Measurements from ENCODE around the gene TRPV6. TPM values are rescaled to one million over a fixed set of nuclear protein-coding genes. Genes with fewer than 3 reads are reported as not detected.
A peak's percentile ranks its signal among the peaks of the same experiment; 100 is the strongest.

Gene TRPV6
- total RNA-seq, 1 donor from 2014 or later = not detected

GRCh38 chr7:142855756-142856564, 29.6 kb downstream of the TRPV6 start:
- Histone ChIP-seq H3K9ac (ENCODE audit: low read depth in 1 of 3, low read length in 3 of 3) (peak overlapping the region in 2 of 3 donors; percentile 60 to 71), H3K4me1 (ENCODE audit: control insufficient read depth in 3 of 3, insufficient read depth in 3 of 3, low read length in 3 of 3) (peaks cover 12 to 27% (median 20%) of the 10 kb centered on the region in 3 donors)

DNA sequence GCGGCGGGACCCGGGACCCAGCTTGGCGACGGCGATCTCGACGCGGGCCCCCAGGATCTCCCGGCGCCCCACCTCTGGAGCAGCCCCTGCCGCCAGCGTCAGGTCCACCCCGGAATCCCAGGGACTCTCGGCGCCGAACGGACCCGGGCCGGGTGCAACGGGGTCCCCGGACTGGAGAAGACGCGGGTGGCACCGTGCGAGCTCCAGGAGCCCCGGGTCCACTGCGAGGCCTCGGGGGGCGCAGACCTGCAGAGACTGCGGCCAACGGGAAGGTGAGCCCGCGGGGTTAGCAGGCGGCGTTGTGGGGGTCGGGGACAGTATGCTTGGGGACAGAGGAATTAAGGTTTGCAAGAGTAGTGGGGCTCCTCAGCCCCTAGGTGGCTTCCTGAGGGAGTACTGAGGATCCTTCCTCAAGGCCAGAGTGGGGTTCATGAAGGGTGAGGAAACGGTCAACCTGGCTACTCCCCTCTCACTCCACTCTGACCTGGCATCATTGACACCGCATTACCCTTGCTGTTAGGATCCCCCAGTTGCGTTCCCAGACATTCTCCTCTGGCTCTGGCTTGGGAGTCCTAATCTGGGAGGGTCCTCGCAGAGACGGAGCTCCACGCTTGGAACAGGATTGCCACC, 30.3 kb downstream of the TRPV6 start:
- H3K27me3 ChIP-seq (ENCODE audit: control insufficient read depth in 3 of 3, insufficient read depth in 3 of 3, low read length in 3 of 3) = peaks cover 0 to 2% (median 0%) of the 10 kb centered on the region in 3 donors
- no peaks in the 10 kb centered on the region for H3K9me3 ChIP-seq (ENCODE audit: control insufficient read depth in 3 of 3, low read length in 3 of 3)
- H3K4me1 ChIP-seq (ENCODE audit: control insufficient read depth in 3 of 3, insufficient read depth in 3 of 3, low read length in 3 of 3) = peaks cover 12 to 27% (median 20%) of the 10 kb centered on the region in 3 donors
- H3K9ac ChIP-seq (ENCODE audit: low read depth in 1 of 3, low read length in 3 of 3) = peak overlapping the region; percentile 30 to 71 (median 60)
- no peak overlapping the region for H3K27ac ChIP-seq (ENCODE audit: low read depth, low read length)
- H3K4me3 ChIP-seq (ENCODE audit: low read length in 3 of 3) = peak overlapping the region; percentile 65 to 92 (median 66)
- no peaks in the 10 kb centered on the region for H3K36me3 ChIP-seq (ENCODE audit: control insufficient read depth in 3 of 3, insufficient read depth in 3 of 3, low read length in 3 of 3)

More at GRCh38 chr7:142855756-142856564, 29.6 kb downstream of the TRPV6 start:
- H3K36me3 ChIP-seq (ENCODE audit: control insufficient read depth in 3 of 3, insufficient read depth in 3 of 3, low read length in 3 of 3) = no peaks in the 10 kb centered on the region
- H3K4me3 ChIP-seq (ENCODE audit: low read length in 3 of 3) = peak overlapping the region; percentile 65 to 92 (median 66)
- no peak overlapping the region for H3K27ac ChIP-seq (ENCODE audit: low read depth, low read length)
- H3K9me3 ChIP-seq (ENCODE audit: control insufficient read depth in 3 of 3, low read length in 3 of 3) = no peaks in the 10 kb centered on the region
- no peaks in the 10 kb centered on the region for H3K27me3 ChIP-seq (ENCODE audit: control insufficient read depth in 3 of 3, insufficient read depth in 3 of 3, low read length in 3 of 3)

DNA sequence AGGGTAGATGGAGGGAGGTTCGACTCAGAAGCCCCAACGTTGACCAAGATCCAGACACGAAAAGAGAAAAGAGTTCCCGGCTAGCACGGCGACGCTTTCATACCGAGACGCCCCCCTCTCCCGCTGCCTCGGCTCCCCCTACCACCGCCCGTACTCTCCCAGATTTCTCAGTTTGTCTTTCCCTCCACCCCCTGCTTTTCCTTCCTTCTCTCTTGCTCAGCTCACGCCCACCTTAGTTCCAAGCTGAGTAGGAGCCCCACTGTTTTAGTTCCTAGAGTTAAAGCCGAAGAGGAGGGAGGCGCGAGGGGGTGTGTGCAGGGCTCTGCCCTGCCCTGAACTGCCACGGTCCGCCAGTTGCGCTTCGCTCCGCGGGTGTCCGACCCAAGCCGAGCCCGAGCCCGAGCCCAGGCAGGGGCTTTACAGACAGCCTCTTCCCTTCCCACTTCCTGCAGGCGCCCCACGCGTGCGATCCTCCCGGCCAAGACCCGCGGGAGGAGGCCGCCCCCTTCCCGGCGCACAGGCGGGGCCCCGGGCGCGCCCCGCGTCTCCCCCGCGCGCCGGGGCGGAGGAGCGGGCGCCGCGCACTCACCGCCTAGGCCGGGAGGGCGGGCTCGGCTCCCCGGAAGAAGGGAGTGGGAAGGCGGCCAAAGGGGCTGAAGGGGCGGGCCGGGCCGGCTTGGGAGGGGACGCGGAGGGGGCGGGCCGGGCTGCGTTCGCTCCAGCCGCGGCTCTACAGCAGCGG, 31.0 kb downstream of the TRPV6 start, which contains the start of gene EPHB6:
Gene EPHB6 (plus strand): TSS at position 705 of the 742 bp plus-strand sequence. CDS start 8,152 bp downstream, outside the sequence.
- H3K9ac ChIP-seq (ENCODE audit: low read depth in 1 of 3, low read length in 3 of 3) = peak within 1 kb of the TSS; percentile 45 to 78 (median 75)
- H3K9me3 ChIP-seq (ENCODE audit: control insufficient read depth in 3 of 3, low read length in 3 of 3) = no peaks in the 10 kb centered on the region
- peak within 1 kb of the TSS; percentile 86 to 92 (median 87) for H3K4me3 ChIP-seq (ENCODE audit: low read length in 3 of 3)
- no peak within 1 kb of the TSS for H3K27ac ChIP-seq (ENCODE audit: low read depth, low read length)
- H3K4me1 ChIP-seq (ENCODE audit: control insufficient read depth in 3 of 3, insufficient read depth in 3 of 3, low read length in 3 of 3) = peaks cover 12 to 27% (median 20%) of the 10 kb centered on the region in 3 donors
- peaks cover 0 to 3% (median 0%) of the 10 kb centered on the region in 3 donors for H3K27me3 ChIP-seq (ENCODE audit: control insufficient read depth in 3 of 3, insufficient read depth in 3 of 3, low read length in 3 of 3)
- H3K36me3 ChIP-seq (ENCODE audit: control insufficient read depth in 3 of 3, insufficient read depth in 3 of 3, low read length in 3 of 3) = no peaks in the 10 kb centered on the region

- Histone ChIP-seq H3K36me3 (ENCODE audit: control insufficient read depth in 3 of 3, insufficient read depth in 3 of 3, low read length in 3 of 3) (no peaks in the 10 kb centered on the region), H3K27ac (ENCODE audit: low read depth, low read length) (no peak overlapping the region), H3K4me1 (ENCODE audit: control insufficient read depth in 3 of 3, insufficient read depth in 3 of 3, low read length in 3 of 3) (peaks cover 12 to 27% (median 20%) of the 10 kb centered on the region in 3 donors), H3K9me3 (ENCODE audit: control insufficient read depth in 3 of 3, low read length in 3 of 3) (no peaks in the 10 kb centered on the region), H3K27me3 (ENCODE audit: control insufficient read depth in 3 of 3, insufficient read depth in 3 of 3, low read length in 3 of 3) (peaks cover 0 to 3% (median 0%) of the 10 kb centered on the region in 3 donors), H3K9ac (ENCODE audit: low read depth in 1 of 3, low read length in 3 of 3) (peak overlapping the region; percentile 45 to 78 (median 75)), H3K4me3 (ENCODE audit: low read length in 3 of 3) (peak overlapping the region; percentile 86 to 92 (median 87))
Measured at GRCh38 chr7:142853739-142854371, 31.7 kb downstream of the TRPV6 start.

DNA sequence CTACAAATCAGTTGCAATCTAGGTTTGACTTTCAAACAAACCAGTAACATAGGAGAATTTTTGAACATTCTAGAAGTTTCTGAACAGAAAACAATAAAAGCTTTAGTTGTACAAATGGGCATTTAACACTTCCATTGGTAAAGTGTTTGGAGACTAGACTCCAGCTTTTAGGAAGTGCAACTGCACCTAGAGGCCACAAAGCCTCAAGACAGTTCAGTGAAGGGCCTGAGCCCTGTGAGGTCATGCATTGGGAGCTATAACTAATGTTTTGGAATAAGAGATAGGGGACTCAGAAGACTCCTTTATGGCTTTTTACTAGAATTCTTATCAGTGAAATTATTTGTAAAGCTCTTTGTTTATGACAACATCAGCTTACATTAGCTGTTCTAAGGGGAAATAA, 33.6 kb downstream of the TRPV6 start:
- Histone ChIP-seq H3K27ac (ENCODE audit: low read depth, low read length) (no peak overlapping the region), H3K9ac (ENCODE audit: low read depth in 1 of 3, low read length in 3 of 3) (no peak overlapping the region), H3K27me3 (ENCODE audit: control insufficient read depth in 3 of 3, insufficient read depth in 3 of 3, low read length in 3 of 3) (peaks cover 0 to 3% (median 0%) of the 10 kb centered on the region in 3 donors), H3K9me3 (ENCODE audit: control insufficient read depth in 3 of 3, low read length in 3 of 3) (no peaks in the 10 kb centered on the region), H3K4me1 (ENCODE audit: control insufficient read depth in 3 of 3, insufficient read depth in 3 of 3, low read length in 3 of 3) (peaks cover 12 to 24% (median 20%) of the 10 kb centered on the region in 3 donors), H3K36me3 (ENCODE audit: control insufficient read depth in 3 of 3, insufficient read depth in 3 of 3, low read length in 3 of 3) (no peaks in the 10 kb centered on the region), H3K4me3 (ENCODE audit: low read length in 3 of 3) (no peak overlapping the region)

DNA sequence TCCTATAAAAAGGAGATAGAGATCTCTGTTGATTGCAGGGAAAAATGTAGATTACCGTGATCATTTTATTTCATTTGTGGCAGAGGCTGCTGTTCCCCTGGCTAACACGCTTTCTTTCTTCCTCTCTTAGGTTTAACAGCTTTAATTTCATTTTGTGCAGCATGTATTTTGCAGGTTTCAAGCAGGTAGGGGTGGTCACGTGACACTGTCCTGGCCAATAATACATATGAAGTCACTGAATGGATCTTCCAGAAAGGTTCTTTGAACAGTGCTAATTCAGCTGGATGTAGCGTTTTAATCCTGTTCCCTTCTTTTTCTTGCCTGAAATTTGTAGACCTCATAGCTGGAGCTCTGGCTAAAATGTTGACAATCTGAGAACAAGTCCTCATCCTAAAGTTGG, 34.3 kb downstream of the TRPV6 start:
- H3K4me1 ChIP-seq (ENCODE audit: control insufficient read depth in 3 of 3, insufficient read depth in 3 of 3, low read length in 3 of 3) = peaks cover 12 to 23% (median 16%) of the 10 kb centered on the region in 3 donors
- H3K9ac ChIP-seq (ENCODE audit: low read depth in 1 of 3, low read length in 3 of 3) = no peak overlapping the region
- no peaks in the 10 kb centered on the region for H3K36me3 ChIP-seq (ENCODE audit: control insufficient read depth in 3 of 3, insufficient read depth in 3 of 3, low read length in 3 of 3)
- H3K27ac ChIP-seq (ENCODE audit: low read depth, low read length) = no peak overlapping the region
- no peak overlapping the region for H3K4me3 ChIP-seq (ENCODE audit: low read length in 3 of 3)
- no peaks in the 10 kb centered on the region for H3K9me3 ChIP-seq (ENCODE audit: control insufficient read depth in 3 of 3, low read length in 3 of 3)
- peaks cover 0 to 3% (median 0%) of the 10 kb centered on the region in 3 donors for H3K27me3 ChIP-seq (ENCODE audit: control insufficient read depth in 3 of 3, insufficient read depth in 3 of 3, low read length in 3 of 3)

GRCh38 chr7:142847353-142847752, 38.2 kb downstream of the TRPV6 start:
- Histone ChIP-seq H3K27me3 (ENCODE audit: control insufficient read depth in 3 of 3, insufficient read depth in 3 of 3, low read length in 3 of 3) (peaks cover 0 to 3% (median 0%) of the 10 kb centered on the region in 3 donors), H3K4me3 (ENCODE audit: low read length in 3 of 3) (no peak overlapping the region), H3K27ac (ENCODE audit: low read depth, low read length) (no peak overlapping the region), H3K4me1 (ENCODE audit: control insufficient read depth in 3 of 3, insufficient read depth in 3 of 3, low read length in 3 of 3) (no peaks in the 10 kb centered on the region), H3K9me3 (ENCODE audit: control insufficient read depth in 3 of 3, low read length in 3 of 3) (no peaks in the 10 kb centered on the region), H3K9ac (ENCODE audit: low read depth in 1 of 3, low read length in 3 of 3) (no peak overlapping the region), H3K36me3 (ENCODE audit: control insufficient read depth in 3 of 3, insufficient read depth in 3 of 3, low read length in 3 of 3) (no peaks in the 10 kb centered on the region)

- Histone ChIP-seq H3K4me1 (ENCODE audit: control insufficient read depth in 3 of 3, insufficient read depth in 3 of 3, low read length in 3 of 3) (no peaks in the 10 kb centered on the region), H3K9me3 (ENCODE audit: control insufficient read depth in 3 of 3, low read length in 3 of 3) (no peaks in the 10 kb centered on the region), H3K36me3 (ENCODE audit: control insufficient read depth in 3 of 3, insufficient read depth in 3 of 3, low read length in 3 of 3) (no peaks in the 10 kb centered on the region), H3K9ac (ENCODE audit: low read depth in 1 of 3, low read length in 3 of 3) (no peak overlapping the region), H3K4me3 (ENCODE audit: low read length in 3 of 3) (no peak overlapping the region), H3K27ac (ENCODE audit: low read depth, low read length) (no peak overlapping the region), H3K27me3 (ENCODE audit: control insufficient read depth in 3 of 3, insufficient read depth in 3 of 3, low read length in 3 of 3) (no peaks in the 10 kb centered on the region)
Measured at GRCh38 chr7:142842251-142842766, 43.2 kb downstream of the TRPV6 start.

Measured in skeletal muscle tissue (tissue), 4 donors.